Transverse colon (tissue), 4 donors: ENCODE data around the gene SYT7. TPM values are rescaled to one million over a fixed set of nuclear protein-coding genes. Genes with fewer than 3 reads are reported as not detected.
A peak's percentile ranks its signal among the peaks of the same experiment; 100 is the strongest.

Experiments
- DNase-seq: peaks from one replicate; pipeline ENCODE4 v3.0.0-alpha.2; 2019
- H3K27ac ChIP-seq, 4 donors: fragments of 200-600 bp; sonication (generic); 2 replicates each; pipeline ENCODE4 v1.5.1; 2016 to 2018; ENCODE audit warnings: inconsistent platforms in 4 of 4
- H3K27me3 ChIP-seq: fragments of 200-600 bp; sonication (generic); 2 replicates; pipeline ENCODE4 v1.5.1; 2017; ENCODE audit warnings: inconsistent platforms
- H3K36me3 ChIP-seq, 4 donors: fragments of 200-600 bp; sonication (generic); 2 replicates each; pipeline ENCODE4 v1.5.1; 2017 to 2019; ENCODE audit warnings: inconsistent platforms in 4 of 4
- H3K4me1 ChIP-seq, 4 donors: fragments of 200-600 bp; sonication (generic); 2 replicates each; pipeline ENCODE4 v1.5.1; 2017 to 2020; ENCODE audit warnings: inconsistent platforms in 4 of 4
- H3K4me3 ChIP-seq, 4 donors: fragments of 200-600 bp; sonication (generic); 1 replicate in 1 of 4; 2 replicates in 3 of 4; pipeline versions ENCODE4 v1.5.1 to v1.6.1; 2017 to 2019; ENCODE audit warnings: inconsistent platforms in 4 of 4
- H3K9me3 ChIP-seq, 2 donors: fragments of 200-600 bp; sonication (generic); 2 replicates each; pipeline ENCODE4 v1.5.1; 2017 to 2019; ENCODE audit warnings: inconsistent platforms in 2 of 2
- CTCF ChIP-seq, 5 experiments: fragments of 200-600 bp in 3 of 5; fragments of 450-650 bp in 2 of 5; sonication (generic) in 3 of 5; IDR thresholded peaks; 1 replicate in 2 of 5; 2 replicates in 3 of 5; pipeline ENCODE4 v1.5.1; 2016 to 2017; ENCODE audit warnings: antibody characterized with exemption in 5 of 5, inconsistent platforms in 3 of 5, mild to moderate bottlenecking in 2 of 5, moderate library complexity in 1 of 5
- EP300 ChIP-seq: sonication (generic); formaldehyde crosslinking; IDR thresholded peaks from one replicate; pipeline ENCODE4 v1.6.1; 2017; ENCODE audit warnings: antibody characterized with exemption, low read depth
- POLR2A ChIP-seq: fragments of 450-650 bp; IDR thresholded peaks from one replicate; pipeline ENCODE4 v1.6.1; 2016; ENCODE audit warnings: antibody characterized with exemption, mild to moderate bottlenecking, moderate library complexity
- POLR2AphosphoS5 ChIP-seq, 3 donors: sonication (generic); formaldehyde crosslinking; IDR thresholded peaks; one replicate each; pipeline ENCODE4 v1.6.1; 2016; ENCODE audit warnings: antibody characterized with exemption in 3 of 3
- WGBS, 2 donors: methylation state at CpG; one replicate each; pipeline ENCODE4 v1.1.5; 2018; ENCODE audit warnings: low coverage in 1 of 2; 5-methylcytosine and 5-hydroxymethylcytosine counted together
- in situ Hi-C, 4 donors: fragments of 200-750 bp; cut with MboI; loops; one replicate each; pipeline versions ENCODE4 v1.15.0 to v1.15.1; 2017; ENCODE audit warnings: low sequenced_read_pairs in 3 of 4, low pct_ligation_motif_present in 1 of 4, low pct_unique_long_range_greater_than_20kb in 1 of 4
- intact Hi-C: fragments of 100-400 bp; cut with DNase I; formaldehyde crosslinking; loops from one replicate; pipeline ENCODE4 v1.15.1; 2023; ENCODE audit warnings: low total_unique reads
- total RNA-seq, 4 donors: library from RNA; depleted of rRNA; stranded (reverse); fragments of >200 nt; gene quantifications; one replicate each; pipeline ENCODE4 v1.1.0, GENCODE V29; 2016

The SYT7 gene
- total RNA-seq, 4 donors from 2014 or later: 6.8 to 26.2 (median 12.8) TPM

- no peaks in the 10 kb centered on the region for H3K9me3 ChIP-seq
- H3K27ac ChIP-seq: peak within 1 kb of the TSS; percentile 55 to 78 (median 73)
- TF ChIP-seq POLR2A (peak; percentile 25), EP300 (no peak), POLR2AphosphoS5 (IDR thresholded peaks at IDR 0.05) (peak in 1 of 3 donors; percentile 9)
- peaks cover 43% of the 10 kb centered on the region for H3K27me3 ChIP-seq
- WGBS, 2 donors: 4% methylated on average over 51 of the region's 74 CpGs; no CpG with 5 or more reads in 1 of the 2 donors
- intact Hi-C loops (no loop called here), in situ Hi-C loops (no loop called here)
- peak within 1 kb of the TSS in 2 of 4 donors; percentile 28 to 44 for H3K4me3 ChIP-seq
- peak; percentile 85 for DNase-seq
- H3K36me3 ChIP-seq: no peaks in the 10 kb centered on the region
- H3K4me1 ChIP-seq: peaks cover 14 to 22% (median 20%) of the 10 kb centered on the region in 4 donors
Measured at GRCh38 chr11:61507962-61508861, 72.7 kb downstream of the SYT7 start, which contains the start of gene LRRC10B. TSS of gene LRRC10B (plus strand) at chr11:61508749. CDS start at chr11:61508999, 250 bp downstream.

- no peaks in the 10 kb centered on the region for H3K9me3 ChIP-seq
- TF ChIP-seq POLR2AphosphoS5 (IDR thresholded peaks at IDR 0.05) (no peak), POLR2A (no peak), CTCF (IDR thresholded peaks at IDR 0.05) (no peak), EP300 (no peak)
- H3K27me3 ChIP-seq: peaks cover 43% of the 10 kb centered on the region
- intact Hi-C loops (no loop called here), in situ Hi-C loops (no loop called here)
- peaks cover 14 to 20% (median 19%) of the 10 kb centered on the region in 4 donors for H3K4me1 ChIP-seq
- H3K27ac ChIP-seq: no peak overlapping the region
- H3K4me3 ChIP-seq: no peak overlapping the region
- DNase-seq: no peak
- 76 to 80% methylated on average over 2 to 14 of the region's 14 CpGs for WGBS, 2 donors
- no peaks in the 10 kb centered on the region for H3K36me3 ChIP-seq
Measured at GRCh38 chr11:61507012-61507768, 73.7 kb downstream of the SYT7 start.

- Histone ChIP-seq H3K27me3 (peaks cover 34% of the 10 kb centered on the region), H3K9me3 (no peaks in the 10 kb centered on the region), H3K36me3 (no peaks in the 10 kb centered on the region), H3K27ac (no peak overlapping the region), H3K4me3 (no peak overlapping the region), H3K4me1 (peaks cover 14 to 20% (median 19%) of the 10 kb centered on the region in 4 donors)
- no peak for DNase-seq
- WGBS, 2 donors: 86% methylated on average over 10 of the region's 10 CpGs; no CpG with 5 or more reads in 1 of the 2 donors
- intact Hi-C loops: no loop called here
- in situ Hi-C loops: no loop called here
- no peak for TF ChIP-seq EP300
- TF ChIP-seq POLR2AphosphoS5 (IDR thresholded peaks at IDR 0.05): no peak
- no peak for TF ChIP-seq POLR2A
- TF ChIP-seq CTCF (IDR thresholded peaks at IDR 0.05): no peak
Measured at GRCh38 chr11:61505640-61506155, 75.2 kb downstream of the SYT7 start.

GRCh38 chr11:61505106-61505505, 75.8 kb downstream of the SYT7 start:
- intact Hi-C loops: no loop called here
- H3K9me3 ChIP-seq: no peaks in the 10 kb centered on the region
- TF ChIP-seq POLR2A: no peak
- no peak for TF ChIP-seq POLR2AphosphoS5 (IDR thresholded peaks at IDR 0.05)
- TF ChIP-seq EP300: no peak
- no peak for TF ChIP-seq CTCF (IDR thresholded peaks at IDR 0.05)
- no peak overlapping the region for H3K4me3 ChIP-seq
- peaks cover 28% of the 10 kb centered on the region for H3K27me3 ChIP-seq
- no peak for DNase-seq
- WGBS, 2 donors: 92 to 94% methylated on average over 3 to 5 of the region's 5 CpGs
- no peaks in the 10 kb centered on the region for H3K36me3 ChIP-seq
- peaks cover 14 to 20% (median 19%) of the 10 kb centered on the region in 4 donors for H3K4me1 ChIP-seq
- H3K27ac ChIP-seq: no peak overlapping the region
- in situ Hi-C loops: no loop called here
